GM19240 (cell line): ENCODE measurements around the gene EPS8L2.

Experiments
- DNase-seq: peaks from one replicate; pipeline ENCODE4 v3.0.0; 2011; ENCODE audit warnings: low spot score; ENCODE audit not compliant: insufficient read length

EPS8L2 gene

GRCh38 chr11:760236-760635 is 54.2 kb downstream of the EPS8L2 start:
- no peak for DNase-seq

DNA sequence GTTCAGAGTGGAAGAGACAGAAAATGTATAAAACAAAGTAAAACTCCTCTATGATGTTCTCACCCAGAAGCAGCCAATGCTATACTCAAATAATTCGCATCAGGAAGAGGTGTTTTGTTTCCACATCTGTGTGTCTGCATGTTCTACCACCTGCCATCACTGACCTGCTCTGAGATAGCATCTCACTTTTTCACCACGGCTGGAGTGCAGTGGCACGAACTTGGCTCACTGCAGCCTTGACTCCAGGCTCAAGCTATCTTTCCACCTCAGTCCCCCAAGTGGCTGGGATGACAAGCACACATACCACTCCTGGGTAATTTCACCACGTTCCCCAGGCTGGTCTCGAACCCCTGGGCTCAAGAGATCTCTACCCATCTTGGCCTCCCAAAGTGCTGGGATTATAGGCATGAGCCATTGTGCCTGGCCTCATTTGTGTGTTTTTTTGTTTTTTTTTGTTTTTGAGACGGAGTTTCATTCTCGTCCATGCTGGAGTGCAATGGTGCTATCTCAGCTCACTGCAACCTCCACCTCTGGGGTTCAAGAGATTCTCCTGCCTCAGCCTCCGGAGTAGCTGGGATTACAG is 55.6 kb downstream of the EPS8L2 start:
- no peak for DNase-seq

- DNase-seq, result no peak
These were observed 56.5 kb downstream of the EPS8L2 start for GRCh38 chr11:762421-763072.

DNA sequence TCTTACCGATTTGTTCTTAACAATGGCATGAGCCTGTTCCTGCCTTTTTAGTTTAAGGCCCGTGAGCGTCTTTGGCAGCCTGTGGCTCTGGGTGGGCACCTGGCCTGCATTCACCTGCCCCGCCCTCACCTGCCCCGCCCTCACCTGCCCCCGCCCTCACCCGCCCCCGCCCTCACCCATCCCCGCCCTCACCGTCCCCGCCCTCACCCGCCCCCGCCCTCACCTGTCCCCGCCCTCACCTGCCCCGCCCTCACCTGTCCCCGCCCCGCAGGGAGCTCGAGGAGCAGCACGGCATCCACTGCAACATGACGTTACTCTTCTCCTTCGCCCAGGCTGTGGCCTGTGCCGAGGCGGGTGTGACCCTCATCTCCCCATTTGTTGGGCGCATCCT is 57.0 kb downstream of the EPS8L2 start:
- DNase-seq, result no peak

DNA sequence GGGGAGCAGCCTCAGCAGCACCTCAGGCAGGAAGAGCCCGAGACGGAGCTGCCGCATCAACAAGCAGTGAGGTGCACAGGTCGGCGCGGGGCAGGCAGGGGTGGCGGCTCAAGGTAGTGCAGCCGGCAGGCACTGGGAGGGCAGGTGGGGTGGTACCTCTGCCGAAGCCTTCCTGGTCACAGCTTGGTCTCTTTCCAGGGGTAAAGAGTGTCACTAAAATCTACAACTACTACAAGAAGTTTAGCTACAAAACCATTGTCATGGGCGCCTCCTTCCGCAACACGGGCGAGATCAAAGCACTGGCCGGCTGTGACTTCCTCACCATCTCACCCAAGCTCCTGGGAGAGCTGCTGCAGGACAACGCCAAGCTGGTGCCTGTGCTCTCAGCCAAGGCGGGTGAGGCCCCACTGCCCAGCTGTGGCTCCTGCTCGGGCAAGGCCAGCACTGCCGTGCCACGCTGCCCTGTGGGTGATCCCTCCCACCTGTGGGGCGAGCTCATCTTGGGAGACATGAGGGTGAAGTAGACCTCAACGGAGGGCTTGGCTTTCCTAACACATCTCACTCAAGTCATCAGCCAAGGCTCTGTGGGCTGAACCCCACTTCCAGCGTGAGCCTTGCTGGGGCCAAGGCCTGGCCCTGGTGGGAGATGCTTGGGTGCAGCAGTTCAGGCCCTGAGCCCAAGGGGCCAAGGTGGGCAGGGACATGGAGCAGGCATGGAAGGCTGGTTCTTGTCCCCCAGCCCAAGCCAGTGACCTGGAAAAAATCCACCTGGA is 57.7 kb downstream of the EPS8L2 start:
- DNase-seq, result no peak

DNA sequence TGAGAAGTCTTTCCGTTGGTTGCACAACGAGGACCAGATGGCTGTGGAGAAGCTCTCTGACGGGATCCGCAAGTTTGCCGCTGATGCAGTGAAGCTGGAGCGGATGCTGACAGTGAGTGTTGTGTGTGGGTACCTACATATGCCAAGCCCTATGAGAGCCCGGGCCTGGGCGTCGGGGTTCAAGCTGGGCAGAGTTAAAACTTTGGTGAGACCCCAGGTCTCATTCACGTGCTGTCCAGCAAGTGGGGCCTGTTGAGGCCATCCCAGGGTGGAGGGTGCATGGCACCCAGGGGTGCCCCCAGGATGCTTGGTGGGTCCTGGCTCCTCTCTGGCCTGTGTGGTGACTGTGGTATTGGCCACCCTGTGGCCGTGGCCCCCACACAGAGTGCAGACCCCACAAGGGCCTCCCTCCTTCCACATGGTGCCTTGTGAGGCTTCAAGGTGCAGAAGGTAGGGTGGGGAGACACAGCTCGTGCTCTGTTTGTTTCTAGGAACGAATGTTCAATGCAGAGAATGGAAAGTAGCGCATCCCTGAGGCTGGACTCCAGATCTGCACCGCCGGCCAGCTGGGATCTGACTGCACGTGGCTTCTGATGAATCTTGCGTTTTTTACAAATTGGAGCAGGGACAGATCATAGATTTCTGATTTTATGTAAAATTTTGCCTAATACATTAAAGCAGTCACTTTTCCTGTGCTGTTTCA is 58.4 kb downstream of the EPS8L2 start:
- DNase-seq, result no peak

- peak; percentile 68 for DNase-seq
These were observed 59.2 kb downstream of the EPS8L2 start for GRCh38 chr11:765025-765801.

DNA sequence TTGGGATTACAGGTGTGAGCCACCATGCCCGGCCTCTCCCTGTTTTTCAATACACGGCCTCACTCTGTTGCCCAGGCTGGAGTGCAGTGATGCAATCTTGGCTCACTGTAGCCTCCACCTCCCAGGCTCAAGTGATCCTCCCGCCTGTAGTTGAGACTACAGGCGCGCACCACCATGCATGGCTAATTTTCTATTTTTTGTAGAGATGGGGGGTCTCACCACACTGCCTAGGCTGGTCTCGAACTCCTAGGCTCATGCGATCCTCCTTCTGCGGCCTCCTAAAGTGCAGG is 59.7 kb downstream of the EPS8L2 start:
- no peak for DNase-seq

DNA sequence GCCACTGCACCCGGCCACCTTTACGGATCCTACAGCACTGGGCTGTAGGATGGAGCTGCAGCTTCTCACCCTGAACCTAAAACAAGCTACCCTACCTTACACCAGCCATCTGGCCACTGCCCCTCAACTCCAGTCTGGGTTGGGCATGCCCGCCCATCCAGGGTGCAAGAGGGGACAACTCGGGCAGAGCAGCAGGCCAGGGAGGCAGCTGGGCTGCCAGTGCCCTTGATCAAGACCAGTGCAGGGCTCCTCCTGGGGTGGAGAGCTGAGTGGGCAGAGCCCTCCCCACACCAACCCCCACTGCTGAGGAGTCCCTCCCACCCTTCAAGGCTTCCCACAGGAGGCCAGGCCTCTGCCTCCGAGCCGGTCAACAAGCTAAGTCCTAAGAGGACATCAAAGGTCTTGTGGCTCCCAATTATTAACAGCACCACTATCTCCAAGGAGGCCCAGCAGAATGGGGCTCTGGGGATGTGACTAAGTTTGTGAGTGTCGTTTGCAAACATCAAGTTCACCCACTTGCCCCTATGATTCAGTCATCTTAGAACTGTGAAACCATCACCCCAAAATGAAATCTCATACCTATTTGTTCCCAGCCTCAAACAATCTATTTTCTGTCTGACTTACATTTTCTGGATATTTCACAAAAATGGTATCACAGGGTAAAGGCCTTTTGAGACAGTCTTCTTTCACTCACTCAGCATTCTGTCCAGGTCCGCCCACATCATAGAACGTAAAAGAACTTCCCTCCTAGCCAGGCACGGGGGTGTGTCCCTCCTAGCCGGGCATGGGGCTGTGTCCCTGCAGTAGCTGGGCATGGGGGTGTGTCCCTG is 60.3 kb downstream of the EPS8L2 start:
- DNase-seq, result no peak

DNA sequence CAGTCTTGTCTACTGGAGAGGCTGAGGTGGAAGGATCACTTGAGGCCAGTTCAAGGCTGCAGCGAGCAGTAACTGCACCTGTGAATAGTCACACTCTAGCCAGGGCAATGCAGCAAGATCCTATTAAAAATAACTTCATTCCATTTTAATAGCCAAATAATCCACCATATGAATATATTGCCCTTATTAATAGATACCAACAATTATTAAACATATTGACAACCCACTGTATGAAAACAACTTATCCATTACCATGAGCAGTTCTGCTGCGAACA is 60.8 kb downstream of the EPS8L2 start:
- no peak for DNase-seq

GRCh38 chr11:767238-767637 is 61.2 kb downstream of the EPS8L2 start:
- no peak for DNase-seq

GRCh38 chr11:769887-770641 is 64.0 kb downstream of the EPS8L2 start:
- DNase-seq, result no peak

DNA sequence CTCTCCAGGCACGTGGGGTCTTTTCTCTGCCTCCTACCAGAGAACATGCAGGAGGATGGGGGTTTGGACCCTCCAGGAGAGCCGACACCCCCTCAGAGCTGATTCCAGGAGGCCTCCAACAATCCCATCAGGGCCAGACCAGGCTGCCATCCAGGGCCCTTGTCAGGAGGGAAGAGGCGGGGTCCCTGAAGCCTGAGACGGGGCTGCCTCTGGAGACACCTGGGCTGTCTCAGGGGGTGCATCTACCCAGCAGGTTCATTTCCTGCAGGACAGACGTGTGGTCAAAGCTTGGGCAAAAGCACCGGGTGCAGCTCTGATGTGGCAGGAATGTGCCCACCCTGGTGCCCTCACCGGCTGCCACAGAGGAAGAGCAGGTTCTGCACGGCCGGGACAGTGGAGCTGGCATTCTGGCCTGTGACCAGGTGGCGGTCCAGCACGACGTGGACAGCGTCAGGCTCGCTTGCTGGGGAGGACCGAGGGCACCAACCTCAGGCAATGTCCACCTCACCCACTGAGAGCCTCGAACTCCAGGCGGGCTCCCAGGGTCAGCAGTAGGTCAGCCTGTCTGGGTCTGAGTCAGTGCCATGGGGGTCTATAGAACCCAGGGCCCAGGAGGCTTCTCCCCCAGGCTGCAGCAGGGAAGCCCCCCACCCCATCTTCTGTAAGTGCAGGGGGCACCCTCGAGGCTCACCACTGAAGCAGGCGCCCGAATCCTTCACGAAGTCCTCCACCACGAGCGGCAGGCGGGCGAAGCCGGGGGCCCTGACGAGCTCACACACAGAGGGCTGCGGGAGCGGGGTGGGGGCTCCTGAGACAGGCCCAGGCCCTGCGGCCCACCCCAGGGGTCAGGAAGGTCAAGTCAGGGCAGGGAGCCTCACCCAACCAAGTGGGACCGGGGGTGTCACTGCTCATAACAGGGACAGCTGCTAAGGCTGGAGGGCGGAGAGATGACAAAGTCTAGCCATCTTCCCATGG is 64.9 kb downstream of the EPS8L2 start:
- DNase-seq, result no peak

GRCh38 chr11:771617-772204 is 65.7 kb downstream of the EPS8L2 start:
- DNase-seq, result no peak

GRCh38 chr11:772429-773390 is 66.7 kb downstream of the EPS8L2 start:
- no peak for DNase-seq

- DNase-seq, result no peak
These were observed 67.4 kb downstream of the EPS8L2 start for GRCh38 chr11:773425-773824.

GRCh38 chr11:773830-774229 is 67.8 kb downstream of the EPS8L2 start:
- no peak for DNase-seq
